Stimulated activated CD8-positive, alpha-beta memory T cell treated with anti-CD3 and anti-CD28 coated beads, Interleukin-15, amount 100 ng/mL, for 24 hours (primary cell): ENCODE results near the gene HMGN2.
"Not testable (repeated sequence)": the region's sequence is repeated elsewhere in the genome, so short reads cannot be mapped to it uniquely, and the experiment has no call there.

Experiments used
- DNase-seq: peaks from one replicate; pipeline ENCODE4 v3.0.0-alpha.2; 2020; ENCODE audit warnings: low read depth

Gene HMGN2

GRCh38 chr1:26477446-26478152 is 5.4 kb downstream of the HMGN2 start:
- DNase-seq = no peak

GRCh38 chr1:26478159-26478558 is 5.9 kb downstream of the HMGN2 start:
- no peak for DNase-seq

- no peak for DNase-seq
Observed at GRCh38 chr1:26478988-26479387, 6.7 kb downstream of the HMGN2 start.

- DNase-seq = no peak
Observed at GRCh38 chr1:26482921-26483320, 10.7 kb downstream of the HMGN2 start.

- DNase-seq = no peak
Observed at GRCh38 chr1:26483980-26484379, 11.7 kb downstream of the HMGN2 start.

GRCh38 chr1:26490155-26490554 is 17.9 kb downstream of the HMGN2 start:
- no peak for DNase-seq

- no peak for DNase-seq
Observed at GRCh38 chr1:26493267-26493666, 21.0 kb downstream of the HMGN2 start.

GRCh38 chr1:26493938-26494337 is 21.7 kb downstream of the HMGN2 start:
- no peak for DNase-seq

GRCh38 chr1:26496861-26497260 is 24.6 kb downstream of the HMGN2 start:
- DNase-seq = no peak

- DNase-seq = no peak
Observed at GRCh38 chr1:26498894-26499293, 26.7 kb downstream of the HMGN2 start.

GRCh38 chr1:26500488-26501175 is 28.4 kb downstream of the HMGN2 start:
- peak; percentile 97 for DNase-seq

- not testable (repeated sequence) for DNase-seq
Observed at GRCh38 chr1:26510711-26511110, 38.5 kb downstream of the HMGN2 start.

- not testable (repeated sequence) for DNase-seq
Observed at GRCh38 chr1:26515836-26516235, 43.6 kb downstream of the HMGN2 start.

- no peak for DNase-seq
Observed at GRCh38 chr1:26516987-26517765, 44.9 kb downstream of the HMGN2 start.

- no peak for DNase-seq
Observed at GRCh38 chr1:26517766-26518049, 45.5 kb downstream of the HMGN2 start.

- no peak for DNase-seq
Observed at GRCh38 chr1:26518355-26518754, 46.1 kb downstream of the HMGN2 start.

GRCh38 chr1:26520339-26520738 is 48.1 kb downstream of the HMGN2 start:
- DNase-seq = no peak

GRCh38 chr1:26521669-26522030 is 49.4 kb downstream of the HMGN2 start:
- no peak for DNase-seq

GRCh38 chr1:26522073-26522472 is 49.8 kb downstream of the HMGN2 start:
- no peak for DNase-seq

GRCh38 chr1:26524181-26524580 is 51.9 kb downstream of the HMGN2 start:
- no peak for DNase-seq
